CD4-positive, alpha-beta T cell treated with Interferon alpha-2 for 1 hour (primary cell): Measurements from ENCODE around the gene COA1.
A peak's percentile ranks its signal among the peaks of the same experiment; 100 is the strongest.
"Not testable (repeated sequence)": the region's sequence is repeated elsewhere in the genome, so short reads cannot be mapped to it uniquely, and the experiment has no call there.

Experiments used
- DNase-seq, 2 donors: peaks; one replicate each; pipeline ENCODE4 v3.0.0-alpha.2; 2020 to 2022

The COA1 gene

GRCh38 chr7:43625453-43625852 is 103.9 kb downstream of the COA1 start:
- peak; percentile 79 to 86 for DNase-seq

- no peak for DNase-seq
These were observed 105.2 kb downstream of the COA1 start for GRCh38 chr7:43624156-43624555.

GRCh38 chr7:43621729-43622448 is 107.4 kb downstream of the COA1 start:
- DNase-seq = no peak

- DNase-seq = no peak
These were observed 109.9 kb downstream of the COA1 start for GRCh38 chr7:43619213-43620012.

GRCh38 chr7:43618073-43618472 is 111.2 kb downstream of the COA1 start:
- DNase-seq = no peak

GRCh38 chr7:43616977-43617376 is 112.3 kb downstream of the COA1 start:
- no peak for DNase-seq

GRCh38 chr7:43615558-43616145 is 113.7 kb downstream of the COA1 start:
- no peak for DNase-seq

- no peak for DNase-seq
These were observed 116.4 kb downstream of the COA1 start for GRCh38 chr7:43612599-43613589.

- DNase-seq = no peak
These were observed 117.2 kb downstream of the COA1 start for GRCh38 chr7:43612128-43612527.

GRCh38 chr7:43609097-43609496 is 120.2 kb downstream of the COA1 start:
- DNase-seq = no peak

- no peak for DNase-seq
These were observed 125.1 kb downstream of the COA1 start for GRCh38 chr7:43604251-43604650.

- no peak for DNase-seq
These were observed 127.1 kb downstream of the COA1 start for GRCh38 chr7:43602256-43602655.

- no peak for DNase-seq
These were observed 129.3 kb downstream of the COA1 start for GRCh38 chr7:43600056-43600455.

GRCh38 chr7:43596426-43596825 is 132.9 kb downstream of the COA1 start:
- not testable (repeated sequence) for DNase-seq

GRCh38 chr7:43594020-43594419 is 135.3 kb downstream of the COA1 start:
- no peak for DNase-seq

- no peak for DNase-seq
These were observed 136.3 kb downstream of the COA1 start for GRCh38 chr7:43593010-43593409.

- DNase-seq = no peak
These were observed 137.0 kb downstream of the COA1 start for GRCh38 chr7:43592326-43592725.

- DNase-seq = no peak
These were observed 137.7 kb downstream of the COA1 start for GRCh38 chr7:43591558-43592180.

GRCh38 chr7:43590862-43591557 is 138.3 kb downstream of the COA1 start:
- no peak for DNase-seq

GRCh38 chr7:43589728-43590127 is 139.6 kb downstream of the COA1 start:
- no peak for DNase-seq
